WTC11 (cell line): Measurements from ENCODE around the gene COIL. TPM values are rescaled to one million over a fixed set of nuclear protein-coding genes. Genes with fewer than 3 reads are reported as not detected.
"Not testable (repeated sequence)": the region's sequence is repeated elsewhere in the genome, so short reads cannot be mapped to it uniquely, and the experiment has no call there.

Experiments
- ATAC-seq: fragments of 200-7000 bp; cut with Tn5 transposase; 2 replicates; pipeline ENCODE4 v1.10.0; 2021; ENCODE audit warnings: mild to moderate bottlenecking, moderate library complexity
- CTCF ChIA-PET: fragments of 300-600 bp; sonication (Branson Sonifier 250); formaldehyde crosslinking; loops from one replicate; lab custom pipeline; 2021; ENCODE audit warnings: antibody characterized with exemption; lab: Charles Lee
- POLR2A ChIA-PET: fragments of 350-600 bp; sonication (Branson Sonifier 250); formaldehyde crosslinking; loops from one replicate; lab custom pipeline; 2021; ENCODE audit warnings: antibody characterized with exemption; lab: Charles Lee
- DNase-seq: peaks from one replicate; pipeline ENCODE4 v3.0.0; 2021; ENCODE audit warnings: low spot score
- H3K27ac Mint-ChIP-seq: 2 replicates; pipeline ENCODE4 v1.8.0; 2021; ENCODE audit warnings: mixed read lengths
- H3K27me3 Mint-ChIP-seq: 2 replicates; pipeline ENCODE4 v1.8.0; 2021; ENCODE audit warnings: low read depth, mild to moderate bottlenecking, moderate library complexity, mixed read lengths
- H3K36me3 Mint-ChIP-seq: 2 replicates; pipeline ENCODE4 v1.8.0; 2021; ENCODE audit warnings: mixed read lengths
- H3K4me1 Mint-ChIP-seq: 2 replicates; pipeline ENCODE4 v1.8.0; 2022; ENCODE audit warnings: mixed read lengths
- H3K4me3 Mint-ChIP-seq: 2 replicates; pipeline ENCODE4 v1.8.0; 2021; ENCODE audit warnings: mild to moderate bottlenecking, moderate library complexity, mixed read lengths
- H3K9me3 Mint-ChIP-seq: 2 replicates; pipeline ENCODE4 v1.8.0; 2021; ENCODE audit warnings: mixed read lengths
- CREB1 ChIP-seq: sonication (generic); formaldehyde crosslinking; IDR thresholded peaks from 2 replicates; pipeline ENCODE4 v1.8.0; 2023; ENCODE audit warnings: mild to moderate bottlenecking, missing genetic modification reagents
- CREM ChIP-seq: sonication (generic); formaldehyde crosslinking; IDR thresholded peaks from 2 replicates; pipeline ENCODE4 v1.8.1; 2022; ENCODE audit warnings: mild to moderate bottlenecking, missing genetic modification reagents, moderate library complexity
- ELF4 ChIP-seq: sonication (generic); formaldehyde crosslinking; IDR thresholded peaks from 2 replicates; pipeline ENCODE4 v1.8.1; 2022; ENCODE audit warnings: low read depth, mild to moderate bottlenecking, moderate library complexity, missing genetic modification reagents
- ETV6 ChIP-seq: sonication (generic); formaldehyde crosslinking; IDR thresholded peaks from 2 replicates; pipeline ENCODE4 v1.8.1; 2022; ENCODE audit warnings: mild to moderate bottlenecking, missing genetic modification reagents
- FOXJ3 ChIP-seq: sonication (generic); formaldehyde crosslinking; IDR thresholded peaks from 2 replicates; pipeline ENCODE4 v1.9.0; 2021; ENCODE audit warnings: missing genetic modification reagents, mild to moderate bottlenecking, borderline replicate concordance
- HMGA2 ChIP-seq: fragments of 250-450 bp; sonication (Bioruptor Pico); IDR thresholded peaks from 2 replicates; pipeline ENCODE4 v1.4.0; 2021; ENCODE audit warnings: mild to moderate bottlenecking, moderate library complexity
- SMAD3 ChIP-seq: sonication (generic); formaldehyde crosslinking; IDR thresholded peaks from 2 replicates; pipeline ENCODE4 v1.8.0; 2022; ENCODE audit warnings: missing genetic modification reagents, mild to moderate bottlenecking, borderline replicate concordance
- TEAD1 ChIP-seq: sonication (generic); formaldehyde crosslinking; IDR thresholded peaks from 2 replicates; pipeline ENCODE4 v1.8.0; 2022; ENCODE audit warnings: mild to moderate bottlenecking, missing genetic modification reagents
- ZNF121 ChIP-seq: sonication (generic); formaldehyde crosslinking; IDR thresholded peaks from 2 replicates; pipeline ENCODE4 v1.8.0; 2023; ENCODE audit warnings: missing genetic modification reagents
- ZNF219 ChIP-seq: sonication (generic); formaldehyde crosslinking; IDR thresholded peaks from 2 replicates; pipeline ENCODE4 v1.8.0; 2023; ENCODE audit warnings: missing genetic modification reagents, mild to moderate bottlenecking, borderline replicate concordance
- ZNF671 ChIP-seq: fragments of 250-450 bp; sonication (Bioruptor Pico); IDR thresholded peaks from 2 replicates; pipeline ENCODE4 v1.8.0; 2021; ENCODE audit warnings: mild to moderate bottlenecking
- total RNA-seq: library from RNA; stranded (reverse); gene quantifications from 3 replicates; pipeline ENCODE4 v1.2.3, GENCODE V29; 2021
- TF ChIP-seq, protein P1 (sequence below): sonication (generic); formaldehyde crosslinking; IDR thresholded peaks from 2 replicates; pipeline ENCODE4 v1.8.0; 2023; ENCODE audit warnings: mild to moderate bottlenecking, missing genetic modification reagents
- TF ChIP-seq, protein P2 (sequence below): sonication (generic); formaldehyde crosslinking; IDR thresholded peaks from 2 replicates; pipeline ENCODE4 v1.8.1; 2023; ENCODE audit warnings: mild to moderate bottlenecking, missing genetic modification reagents, moderate library complexity
- TF ChIP-seq, protein P3 (sequence below): fragments of 250-450 bp; sonication (Bioruptor Pico); conservative IDR thresholded peaks from 2 replicates; pipeline ENCODE4 v1.9.0; 2021; ENCODE audit warnings: mild to moderate bottlenecking
- TF ChIP-seq, protein P4 (sequence below): sonication (generic); formaldehyde crosslinking; IDR thresholded peaks from 2 replicates; pipeline ENCODE4 v1.8.1; 2023; ENCODE audit warnings: mild to moderate bottlenecking, missing genetic modification reagents
- TF ChIP-seq, protein P5 (sequence below): sonication (generic); formaldehyde crosslinking; conservative IDR thresholded peaks from 2 replicates; pipeline ENCODE4 v1.8.1; 2022; ENCODE audit warnings: mild to moderate bottlenecking, missing genetic modification reagents
- TF ChIP-seq, protein P6 (sequence below): sonication (generic); formaldehyde crosslinking; IDR thresholded peaks from 2 replicates; pipeline ENCODE4 v1.8.1; 2022; ENCODE audit warnings: mild to moderate bottlenecking, moderate library complexity, missing genetic modification reagents

The COIL gene
- total RNA-seq, 1 experiment from 2014 or later = 23.5 TPM

DNA sequence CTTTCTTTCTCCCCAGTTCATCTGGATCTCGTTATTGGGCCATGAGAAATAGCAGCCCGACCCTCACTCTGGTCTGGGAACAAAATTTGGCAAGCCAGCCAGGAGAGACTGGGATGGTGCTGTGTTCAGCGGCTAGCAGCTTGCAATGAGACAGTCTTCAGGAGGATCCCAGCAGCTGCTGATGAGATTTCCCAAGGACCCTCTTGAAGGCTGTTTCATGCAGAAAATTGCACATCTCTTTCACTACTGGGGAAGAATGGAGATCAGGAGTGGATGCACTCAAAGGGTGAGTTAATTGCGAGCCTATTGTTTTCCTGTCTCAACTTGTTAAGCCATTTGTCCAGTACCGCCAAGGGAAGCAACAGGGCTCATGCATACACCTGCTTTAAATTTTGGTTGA, 5.5 kb upstream of the COIL start (continued):
- TF ChIP-seq, protein P1, sequence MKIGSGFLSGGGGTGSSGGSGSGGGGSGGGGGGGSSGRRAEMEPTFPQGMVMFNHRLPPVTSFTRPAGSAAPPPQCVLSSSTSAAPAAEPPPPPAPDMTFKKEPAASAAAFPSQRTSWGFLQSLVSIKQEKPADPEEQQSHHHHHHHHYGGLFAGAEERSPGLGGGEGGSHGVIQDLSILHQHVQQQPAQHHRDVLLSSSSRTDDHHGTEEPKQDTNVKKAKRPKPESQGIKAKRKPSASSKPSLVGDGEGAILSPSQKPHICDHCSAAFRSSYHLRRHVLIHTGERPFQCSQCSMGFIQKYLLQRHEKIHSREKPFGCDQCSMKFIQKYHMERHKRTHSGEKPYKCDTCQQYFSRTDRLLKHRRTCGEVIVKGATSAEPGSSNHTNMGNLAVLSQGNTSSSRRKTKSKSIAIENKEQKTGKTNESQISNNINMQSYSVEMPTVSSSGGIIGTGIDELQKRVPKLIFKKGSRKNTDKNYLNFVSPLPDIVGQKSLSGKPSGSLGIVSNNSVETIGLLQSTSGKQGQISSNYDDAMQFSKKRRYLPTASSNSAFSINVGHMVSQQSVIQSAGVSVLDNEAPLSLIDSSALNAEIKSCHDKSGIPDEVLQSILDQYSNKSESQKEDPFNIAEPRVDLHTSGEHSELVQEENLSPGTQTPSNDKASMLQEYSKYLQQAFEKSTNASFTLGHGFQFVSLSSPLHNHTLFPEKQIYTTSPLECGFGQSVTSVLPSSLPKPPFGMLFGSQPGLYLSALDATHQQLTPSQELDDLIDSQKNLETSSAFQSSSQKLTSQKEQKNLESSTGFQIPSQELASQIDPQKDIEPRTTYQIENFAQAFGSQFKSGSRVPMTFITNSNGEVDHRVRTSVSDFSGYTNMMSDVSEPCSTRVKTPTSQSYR (CRISPR knock-in tag) = no peak
- TF ChIP-seq TEAD1 (CRISPR knock-in tag) (no peak), ZNF671 (CRISPR knock-in tag) (no peak), FOXJ3 (CRISPR knock-in tag) (no peak)
- TF ChIP-seq, protein P2, sequence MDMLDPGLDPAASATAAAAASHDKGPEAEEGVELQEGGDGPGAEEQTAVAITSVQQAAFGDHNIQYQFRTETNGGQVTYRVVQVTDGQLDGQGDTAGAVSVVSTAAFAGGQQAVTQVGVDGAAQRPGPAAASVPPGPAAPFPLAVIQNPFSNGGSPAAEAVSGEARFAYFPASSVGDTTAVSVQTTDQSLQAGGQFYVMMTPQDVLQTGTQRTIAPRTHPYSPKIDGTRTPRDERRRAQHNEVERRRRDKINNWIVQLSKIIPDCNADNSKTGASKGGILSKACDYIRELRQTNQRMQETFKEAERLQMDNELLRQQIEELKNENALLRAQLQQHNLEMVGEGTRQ (CRISPR knock-in tag) = no peak
- TF ChIP-seq, protein P3, sequence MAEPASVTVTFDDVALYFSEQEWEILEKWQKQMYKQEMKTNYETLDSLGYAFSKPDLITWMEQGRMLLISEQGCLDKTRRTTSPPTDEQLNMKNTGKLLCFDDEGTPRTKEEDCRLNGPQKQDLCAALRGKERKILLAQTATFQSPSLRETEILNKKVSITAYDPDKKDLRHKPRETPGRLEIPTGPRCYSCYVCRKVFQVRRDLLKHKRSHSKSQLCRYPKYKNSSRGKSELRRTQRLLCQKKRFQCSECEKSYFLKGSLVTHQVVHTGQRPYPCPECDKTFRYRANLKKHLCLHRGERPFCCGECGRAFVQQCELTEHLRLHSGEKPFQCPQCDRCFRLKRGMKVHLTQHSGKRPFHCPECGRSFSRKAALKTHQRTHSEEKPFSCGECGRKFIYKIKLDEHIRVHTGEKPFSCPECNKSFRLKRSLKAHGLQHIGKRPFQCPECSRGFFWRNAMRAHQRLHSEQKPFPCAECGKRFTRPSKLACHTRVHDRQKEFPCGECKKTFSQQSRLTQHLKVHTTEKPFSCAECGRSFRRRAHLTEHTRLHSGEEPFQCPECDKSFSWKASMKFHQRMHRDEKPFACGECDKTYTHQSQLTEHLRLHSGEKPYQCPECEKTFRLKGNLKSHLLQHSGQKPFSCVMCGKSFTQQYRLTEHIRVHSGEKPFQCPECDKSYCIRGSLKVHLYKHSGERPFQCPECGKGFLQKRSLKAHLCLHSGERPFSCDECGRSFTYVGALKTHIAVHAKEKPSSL (CRISPR knock-in tag) = no peak
- TF ChIP-seq, protein P4, sequence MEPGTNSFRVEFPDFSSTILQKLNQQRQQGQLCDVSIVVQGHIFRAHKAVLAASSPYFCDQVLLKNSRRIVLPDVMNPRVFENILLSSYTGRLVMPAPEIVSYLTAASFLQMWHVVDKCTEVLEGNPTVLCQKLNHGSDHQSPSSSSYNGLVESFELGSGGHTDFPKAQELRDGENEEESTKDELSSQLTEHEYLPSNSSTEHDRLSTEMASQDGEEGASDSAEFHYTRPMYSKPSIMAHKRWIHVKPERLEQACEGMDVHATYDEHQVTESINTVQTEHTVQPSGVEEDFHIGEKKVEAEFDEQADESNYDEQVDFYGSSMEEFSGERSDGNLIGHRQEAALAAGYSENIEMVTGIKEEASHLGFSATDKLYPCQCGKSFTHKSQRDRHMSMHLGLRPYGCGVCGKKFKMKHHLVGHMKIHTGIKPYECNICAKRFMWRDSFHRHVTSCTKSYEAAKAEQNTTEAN (CRISPR knock-in tag) = no peak

DNA sequence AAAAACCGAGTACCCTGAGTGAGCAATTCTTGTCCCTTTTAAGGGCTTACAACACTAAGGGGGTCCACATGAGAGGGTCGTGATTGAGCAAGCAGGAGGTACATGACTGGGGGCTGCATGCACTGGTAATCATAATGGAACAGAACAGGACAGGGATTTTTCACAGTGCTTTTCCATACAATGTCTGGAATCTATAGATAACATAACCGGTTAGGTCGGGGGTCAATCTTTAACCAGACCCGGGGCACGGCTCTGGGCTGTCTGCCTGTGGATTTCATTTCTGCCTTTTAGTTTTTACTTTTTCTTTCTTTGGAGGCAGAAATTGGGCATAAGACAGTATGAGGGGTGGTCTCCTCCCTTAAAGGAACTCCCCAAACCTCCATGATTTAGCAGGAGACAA, 4.8 kb upstream of the COIL start:
- H3K27ac Mint-ChIP-seq, CTCF ChIA-PET, H3K4me1 Mint-ChIP-seq, H3K27me3 Mint-ChIP-seq, ATAC-seq, DNase-seq, H3K9me3 Mint-ChIP-seq, H3K4me3 Mint-ChIP-seq, H3K36me3 Mint-ChIP-seq, POLR2A ChIA-PET: not testable (repeated sequence)

DNA sequence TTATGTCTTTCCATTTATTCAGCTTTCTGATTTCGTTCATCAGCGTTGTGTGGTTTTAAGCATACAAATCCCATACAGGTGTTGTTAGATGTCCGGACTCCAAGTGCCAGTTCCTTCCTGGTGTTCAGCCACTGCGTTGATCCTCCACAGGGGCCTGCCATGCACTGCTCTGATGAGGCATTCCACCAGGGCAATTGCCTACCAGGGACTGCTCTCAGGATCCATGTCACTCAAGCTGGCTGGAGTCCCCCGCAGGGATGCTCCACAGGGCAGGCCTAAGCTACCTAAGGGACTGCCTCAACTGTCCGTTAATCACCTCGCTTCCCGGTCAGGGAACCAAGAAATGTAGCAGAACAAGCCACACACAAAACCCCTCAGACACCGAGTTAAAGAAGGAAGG, 4.4 kb upstream of the COIL start:
- H3K27me3 Mint-ChIP-seq, ATAC-seq, H3K27ac Mint-ChIP-seq, DNase-seq, H3K36me3 Mint-ChIP-seq, H3K4me3 Mint-ChIP-seq, H3K9me3 Mint-ChIP-seq, POLR2A ChIA-PET, H3K4me1 Mint-ChIP-seq: not testable (repeated sequence)
- CTCF ChIA-PET = interaction anchor here (1.0 kb wide), 1 partner anchor 35 kb away, joined by 3 read pairs; no protein-coding TSS in a partner anchor

DNA sequence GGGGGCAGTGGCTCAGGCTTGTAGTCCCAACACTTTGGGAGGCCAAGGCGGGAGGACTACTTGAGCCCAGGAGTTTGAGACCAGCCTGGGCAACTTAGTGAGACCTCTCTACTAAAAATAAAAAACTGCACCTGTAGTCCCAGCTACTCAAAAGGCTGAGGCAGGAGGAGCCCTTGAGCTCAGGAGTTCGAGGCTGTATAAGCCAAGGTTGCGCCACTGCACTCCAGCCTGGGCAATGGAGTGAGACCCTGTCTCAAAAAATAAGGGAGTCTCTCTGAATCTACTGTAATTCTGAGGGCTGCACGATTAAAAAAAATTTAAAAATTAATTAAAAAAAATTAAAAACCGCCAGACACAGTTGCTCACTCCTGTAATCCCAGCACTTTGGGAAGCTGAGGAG, 3.9 kb downstream of the COIL start:
- ATAC-seq = no peak
- H3K4me1 Mint-ChIP-seq = peaks cover 15% of the 10 kb centered on the region

DNA sequence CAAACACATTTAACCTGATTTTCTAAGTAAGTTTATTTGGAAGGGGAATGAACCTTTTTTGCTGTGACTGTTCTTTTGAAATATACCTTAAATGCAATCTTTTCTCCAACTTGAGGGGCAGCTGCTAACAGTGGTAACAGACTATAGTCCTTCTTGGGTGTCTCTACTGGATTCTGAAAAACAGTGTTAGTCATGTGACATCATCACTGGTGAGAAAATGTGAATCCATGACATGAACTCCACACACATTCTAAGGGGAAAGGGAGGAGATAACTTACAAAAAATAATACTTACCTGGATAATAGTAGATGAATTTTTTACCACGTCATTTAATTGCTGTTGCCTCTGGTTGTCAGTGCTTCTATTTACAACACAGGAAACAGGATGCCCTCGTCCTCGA, 11.3 kb downstream of the COIL start:
- ChIA-PET CTCF (no interaction called here), POLR2A (no interaction called here)
- DNase-seq (no peak), ATAC-seq (no peak)
- H3K9me3 Mint-ChIP-seq = no peaks in the 10 kb centered on the region
- H3K4me1 Mint-ChIP-seq = no peaks in the 10 kb centered on the region
- H3K36me3 Mint-ChIP-seq = peaks cover 48% of the 10 kb centered on the region
- no peak overlapping the region for H3K4me3 Mint-ChIP-seq
- no peaks in the 10 kb centered on the region for H3K27me3 Mint-ChIP-seq
- no peak overlapping the region for H3K27ac Mint-ChIP-seq
- TF ChIP-seq, protein P2 (CRISPR knock-in tag) = no peak
- TF ChIP-seq, protein P5, sequence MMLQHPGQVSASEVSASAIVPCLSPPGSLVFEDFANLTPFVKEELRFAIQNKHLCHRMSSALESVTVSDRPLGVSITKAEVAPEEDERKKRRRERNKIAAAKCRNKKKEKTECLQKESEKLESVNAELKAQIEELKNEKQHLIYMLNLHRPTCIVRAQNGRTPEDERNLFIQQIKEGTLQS (CRISPR knock-in tag) = no peak
- TF ChIP-seq, protein P6, sequence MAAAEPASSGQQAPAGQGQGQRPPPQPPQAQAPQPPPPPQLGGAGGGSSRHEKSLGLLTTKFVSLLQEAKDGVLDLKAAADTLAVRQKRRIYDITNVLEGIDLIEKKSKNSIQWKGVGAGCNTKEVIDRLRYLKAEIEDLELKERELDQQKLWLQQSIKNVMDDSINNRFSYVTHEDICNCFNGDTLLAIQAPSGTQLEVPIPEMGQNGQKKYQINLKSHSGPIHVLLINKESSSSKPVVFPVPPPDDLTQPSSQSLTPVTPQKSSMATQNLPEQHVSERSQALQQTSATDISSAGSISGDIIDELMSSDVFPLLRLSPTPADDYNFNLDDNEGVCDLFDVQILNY (CRISPR knock-in tag) = no peak
- no peak for TF ChIP-seq HMGA2 (CRISPR knock-in tag)
- TF ChIP-seq SMAD3 (CRISPR knock-in tag) = no peak
- no peak for TF ChIP-seq ETV6 (CRISPR knock-in tag)
- TF ChIP-seq CREM (CRISPR knock-in tag) = no peak
- TF ChIP-seq CREB1 (CRISPR knock-in tag) = no peak
- TF ChIP-seq ZNF219 = no peak

More for the DNA sequence above, 3.9 kb downstream of the COIL start:
- no peaks in the 10 kb centered on the region for H3K9me3 Mint-ChIP-seq
- POLR2A ChIA-PET = no interaction called here
- H3K36me3 Mint-ChIP-seq = no peaks in the 10 kb centered on the region; the same call in 1 of the 2 replicates
- no peak overlapping the region for H3K27ac Mint-ChIP-seq
- TF ChIP-seq ELF4 (no peak), ZNF121 (CRISPR knock-in tag) (0 out of 2 replicates have a peak, but pooled peaks have one; percentile 54)
- CTCF ChIA-PET = no interaction called here
- no peak for DNase-seq
- no peak overlapping the region for H3K4me3 Mint-ChIP-seq
- no peaks in the 10 kb centered on the region for H3K27me3 Mint-ChIP-seq
